Parathyroid adenoma (tissue), 2 donors: Measurements from ENCODE around the gene CSMD2.

Experiments used
- H2AFZ ChIP-seq: fragments of 300-600 bp; sonication (generic); one replicate; pipeline ENCODE4 v1.7.0; 2017; ENCODE audit warnings: antibody characterized with exemption, mild to moderate bottlenecking
- H3K27ac ChIP-seq: fragments of 300-600 bp; sonication (generic); one replicate; pipeline ENCODE4 v1.7.0; 2017
- H3K27me3 ChIP-seq: fragments of 300-600 bp; sonication (generic); one replicate; pipeline ENCODE4 v1.7.0; 2017; ENCODE audit warnings: low read length; ENCODE audit not compliant: control insufficient read depth, insufficient read depth
- H3K36me3 ChIP-seq: fragments of 300-600 bp; sonication (generic); one replicate; pipeline ENCODE4 v1.7.0; 2017; ENCODE audit warnings: low read length; ENCODE audit not compliant: control insufficient read depth, insufficient read depth
- H3K4me1 ChIP-seq: fragments of 300-600 bp; sonication (generic); one replicate; pipeline ENCODE4 v1.7.0; 2017; ENCODE audit warnings: control low read depth
- H3K4me2 ChIP-seq: fragments of 300-600 bp; sonication (generic); one replicate; pipeline ENCODE4 v1.7.0; 2017; ENCODE audit warnings: low read length
- H3K4me3 ChIP-seq: fragments of 300-600 bp; sonication (generic); one replicate; pipeline ENCODE4 v1.7.0; 2017; ENCODE audit warnings: low read depth, low read length
- H3K79me2 ChIP-seq: fragments of 300-600 bp; sonication (generic); one replicate; pipeline ENCODE4 v1.7.0; 2017; ENCODE audit warnings: control low read depth
- H3K9ac ChIP-seq: fragments of 300-600 bp; sonication (generic); one replicate; pipeline ENCODE4 v1.7.0; 2017; ENCODE audit warnings: mild to moderate bottlenecking
- H3K9me3 ChIP-seq: fragments of 300-600 bp; sonication (generic); one replicate; pipeline ENCODE4 v1.7.0; 2017; ENCODE audit warnings: low read length; ENCODE audit not compliant: control insufficient read depth
- TF ChIP-seq, protein P1 (sequence below): fragments of 300-600 bp; sonication (generic); IDR thresholded peaks from one replicate; pipeline ENCODE4 v1.7.0; 2017; ENCODE audit warnings: antibody characterized with exemption, mild to moderate bottlenecking
- donor health status: primary hyperparathyroidism.

CSMD2 gene

DNA sequence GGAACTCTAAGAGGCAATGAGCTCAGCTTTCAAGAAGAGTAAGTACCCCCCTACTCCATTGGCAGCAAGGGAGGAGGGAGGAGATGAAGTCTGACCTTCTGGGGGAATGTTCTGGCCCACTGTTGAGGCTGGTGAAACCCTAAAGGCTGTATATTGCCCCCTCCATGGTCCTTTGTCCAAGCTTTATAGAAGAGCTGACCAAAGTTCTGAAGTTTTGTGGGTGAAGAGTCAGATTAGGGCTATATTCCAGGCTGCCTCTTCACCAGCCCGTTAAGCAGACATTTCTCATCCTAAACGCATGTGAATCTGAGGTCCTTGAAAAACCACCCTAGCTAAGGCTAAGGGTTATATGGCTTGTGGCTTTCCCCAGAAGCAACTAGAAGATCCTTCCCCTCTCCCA is 13.0 kb upstream of the CSMD2 start:
- H3K27me3 ChIP-seq, result peaks cover 3% of the 10 kb centered on the region
- no peaks in the 10 kb centered on the region for H3K36me3 ChIP-seq
- H3K9ac ChIP-seq, result no peak overlapping the region
- no peak overlapping the region for H3K4me2 ChIP-seq
- H3K4me3 ChIP-seq, result no peak overlapping the region
- H3K27ac ChIP-seq, result no peak overlapping the region
- TF ChIP-seq, protein P1, sequence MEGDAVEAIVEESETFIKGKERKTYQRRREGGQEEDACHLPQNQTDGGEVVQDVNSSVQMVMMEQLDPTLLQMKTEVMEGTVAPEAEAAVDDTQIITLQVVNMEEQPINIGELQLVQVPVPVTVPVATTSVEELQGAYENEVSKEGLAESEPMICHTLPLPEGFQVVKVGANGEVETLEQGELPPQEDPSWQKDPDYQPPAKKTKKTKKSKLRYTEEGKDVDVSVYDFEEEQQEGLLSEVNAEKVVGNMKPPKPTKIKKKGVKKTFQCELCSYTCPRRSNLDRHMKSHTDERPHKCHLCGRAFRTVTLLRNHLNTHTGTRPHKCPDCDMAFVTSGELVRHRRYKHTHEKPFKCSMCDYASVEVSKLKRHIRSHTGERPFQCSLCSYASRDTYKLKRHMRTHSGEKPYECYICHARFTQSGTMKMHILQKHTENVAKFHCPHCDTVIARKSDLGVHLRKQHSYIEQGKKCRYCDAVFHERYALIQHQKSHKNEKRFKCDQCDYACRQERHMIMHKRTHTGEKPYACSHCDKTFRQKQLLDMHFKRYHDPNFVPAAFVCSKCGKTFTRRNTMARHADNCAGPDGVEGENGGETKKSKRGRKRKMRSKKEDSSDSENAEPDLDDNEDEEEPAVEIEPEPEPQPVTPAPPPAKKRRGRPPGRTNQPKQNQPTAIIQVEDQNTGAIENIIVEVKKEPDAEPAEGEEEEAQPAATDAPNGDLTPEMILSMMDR, result no peak
- H3K9me3 ChIP-seq, result no peaks in the 10 kb centered on the region
- H3K4me1 ChIP-seq, result no peaks in the 10 kb centered on the region
- no peak overlapping the region for H2AFZ ChIP-seq
- no peaks in the 10 kb centered on the region for H3K79me2 ChIP-seq

DNA sequence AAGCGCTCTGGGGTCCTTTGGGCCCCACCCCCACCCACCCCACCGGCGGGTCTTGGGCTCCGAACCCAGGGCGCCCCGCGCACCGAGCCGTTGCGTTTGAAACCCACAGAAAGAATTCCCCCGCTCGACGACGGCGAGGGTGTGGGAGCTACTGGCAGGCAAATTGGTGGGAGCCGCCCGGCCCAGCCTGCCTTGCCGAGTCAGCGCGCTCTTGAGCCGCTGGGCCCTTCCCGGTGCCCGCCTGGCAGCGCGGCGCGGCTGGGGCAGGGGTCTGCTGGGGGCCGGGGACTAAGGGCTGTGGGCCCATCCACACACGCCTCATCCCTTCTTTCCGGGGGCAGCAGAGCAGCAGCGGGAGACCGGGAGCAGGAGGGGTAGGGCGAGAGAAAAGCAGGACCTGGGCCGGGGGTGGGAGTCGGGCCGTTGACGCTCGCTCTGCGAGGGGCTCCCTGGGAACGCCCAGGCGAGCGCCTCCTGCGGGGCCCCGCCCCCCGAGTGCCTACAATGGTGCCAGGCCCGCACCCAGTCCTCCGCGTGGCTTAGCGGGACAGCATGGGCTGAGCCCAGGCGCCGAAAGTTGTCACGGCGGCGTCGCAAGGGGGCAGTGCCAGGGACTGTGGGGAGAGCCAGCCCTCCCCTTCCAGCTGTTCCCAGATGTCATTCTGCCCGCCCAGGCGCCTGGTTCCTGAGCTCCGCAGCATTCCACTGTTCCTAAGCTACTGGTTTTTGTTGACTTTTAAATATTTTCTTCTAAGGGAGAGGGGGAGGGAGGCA is 12.0 kb upstream of the CSMD2 start, which contains the start of gene C1orf94:
TSS of gene C1orf94 (plus strand) at position 78 of the 774 bp plus-strand sequence. CDS start 883 bp downstream, outside the sequence.
- H3K27me3 ChIP-seq, result peaks cover 3% of the 10 kb centered on the region
- TF ChIP-seq, protein P1, result no peak
- H3K9me3 ChIP-seq, result no peaks in the 10 kb centered on the region
- no peaks in the 10 kb centered on the region for H3K4me1 ChIP-seq
- no peak within 1 kb of the TSS for H3K9ac ChIP-seq
- peak within 1 kb of the TSS; percentile 11 for H3K4me2 ChIP-seq
- no peaks in the 10 kb centered on the region for H3K79me2 ChIP-seq
- H2AFZ ChIP-seq, result no peak within 1 kb of the TSS
- no peak within 1 kb of the TSS for H3K27ac ChIP-seq
- no peaks in the 10 kb centered on the region for H3K36me3 ChIP-seq
- no peak within 1 kb of the TSS for H3K4me3 ChIP-seq

DNA sequence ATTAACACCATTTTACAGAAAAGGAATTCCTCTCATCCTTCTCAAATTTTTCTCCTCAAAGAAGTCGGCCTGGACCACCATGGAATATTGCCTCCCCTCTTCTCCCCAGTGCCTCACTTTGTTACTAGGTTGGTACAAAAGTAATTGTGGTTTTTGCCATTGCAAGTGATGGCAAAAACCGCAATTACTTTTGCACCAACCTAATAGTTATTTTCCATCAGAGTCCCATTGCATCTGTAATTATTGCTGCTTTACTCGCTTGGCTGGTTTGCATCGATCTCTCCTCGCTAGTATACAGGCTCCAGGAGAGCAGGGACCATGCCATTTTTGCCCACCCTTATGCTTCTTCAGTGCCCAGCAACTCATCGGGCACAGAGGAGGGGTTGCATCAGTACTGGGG is 10.7 kb upstream of the CSMD2 start:
- H2AFZ ChIP-seq, result no peak overlapping the region
- no peak overlapping the region for H3K4me3 ChIP-seq
- TF ChIP-seq, protein P1, result no peak
- no peaks in the 10 kb centered on the region for H3K36me3 ChIP-seq
- H3K27me3 ChIP-seq, result peaks cover 3% of the 10 kb centered on the region
- no peak overlapping the region for H3K4me2 ChIP-seq
- H3K27ac ChIP-seq, result no peak overlapping the region
- no peak overlapping the region for H3K9ac ChIP-seq
- H3K79me2 ChIP-seq, result no peaks in the 10 kb centered on the region
- H3K4me1 ChIP-seq, result no peaks in the 10 kb centered on the region
- H3K9me3 ChIP-seq, result no peaks in the 10 kb centered on the region

DNA sequence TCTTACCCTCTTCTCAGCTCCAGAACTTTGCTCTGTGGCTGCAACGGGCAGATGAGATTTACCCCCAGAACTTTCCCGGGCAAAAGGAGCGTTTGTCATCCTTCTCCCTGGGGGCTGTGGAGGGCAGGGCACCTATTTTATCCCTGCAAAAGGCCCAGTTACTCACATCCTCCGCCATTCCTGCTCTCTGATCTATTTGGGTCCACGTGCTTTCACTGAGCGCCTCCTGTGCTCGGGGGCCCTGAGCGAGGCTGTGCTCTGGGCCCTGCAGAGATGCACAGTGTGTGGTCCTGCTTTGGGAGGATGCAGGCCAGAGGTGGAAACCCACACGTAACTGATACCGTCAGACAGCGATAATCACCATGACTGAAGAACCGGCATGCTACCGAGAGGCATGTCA is 2.4 kb upstream of the CSMD2 start:
- TF ChIP-seq, protein P1, result no peak
- Histone ChIP-seq H3K27ac (no peak overlapping the region), H2AFZ (no peak overlapping the region), H3K4me3 (no peak overlapping the region), H3K36me3 (no peaks in the 10 kb centered on the region), H3K27me3 (peaks cover 6% of the 10 kb centered on the region), H3K9me3 (no peaks in the 10 kb centered on the region), H3K9ac (no peak overlapping the region), H3K4me2 (no peak overlapping the region), H3K79me2 (no peaks in the 10 kb centered on the region), H3K4me1 (no peaks in the 10 kb centered on the region)
